BJ (cell line): Measurements from ENCODE around the gene TYSND1. TPM values are rescaled to one million over a fixed set of nuclear protein-coding genes. Genes with fewer than 3 reads are reported as not detected.

Source experiments
- CTCF ChIA-PET: fragments of 350-600 bp; formaldehyde crosslinking; extraction: SDS; loops from one replicate; lab custom pipeline; 2021; ENCODE audit warnings: antibody characterized with exemption, inconsistent platforms; lab: Yijun Ruan, JAX
- POLR2A ChIA-PET: fragments of 300-600 bp; sonication (Branson Sonifier 250); formaldehyde crosslinking; extraction: SDS; loops from one replicate; lab custom pipeline; 2021; ENCODE audit warnings: antibody characterized with exemption; lab: Charles Lee
- DNase-seq: peaks from one replicate; pipeline ENCODE4 v3.0.0-alpha.2; 2011; ENCODE audit warnings: low read depth
- H3K27me3 ChIP-seq: 2 replicates; pipeline ENCODE4 v1.6.0; 2011; ENCODE audit warnings: low read length; ENCODE audit not compliant: control insufficient read depth, insufficient read depth
- H3K36me3 ChIP-seq: 2 replicates; pipeline ENCODE4 v1.5.1; 2011; ENCODE audit warnings: low read length; ENCODE audit not compliant: control insufficient read depth, insufficient read depth
- H3K4me3 ChIP-seq: 2 replicates; pipeline ENCODE4 v1.5.1; 2011; ENCODE audit warnings: low read depth, mild to moderate bottlenecking, control low read depth, low read length
- CTCF ChIP-seq: IDR thresholded peaks from 2 replicates; pipeline ENCODE4 v1.5.1; 2011; ENCODE audit warnings: low read depth, mild to moderate bottlenecking, control low read depth, inconsistent platforms, low read length, moderate library complexity; ENCODE audit not compliant: insufficient read depth
- polyA plus RNA-seq: library from polyadenylated mRNA; depleted of rRNA; stranded (reverse); fragments of >200 nt; gene quantifications from 2 replicates; pipeline ENCODE4 v1.2.3, GENCODE V29; 2011

TYSND1 gene
- polyA plus RNA-seq, 1 experiment, result 5.3 TPM

GRCh38 chr10:70137135-70137534 is 9.4 kb downstream of the TYSND1 start:
- Histone ChIP-seq H3K27me3 (no peaks in the 10 kb centered on the region), H3K36me3 (peaks cover 2% of the 10 kb centered on the region), H3K4me3 (no peak overlapping the region)
- DNase-seq, result no peak
- ChIA-PET POLR2A (no interaction called here), CTCF (interaction anchor here (2.0 to 5.8 kb wide), 2 partner anchors 9 to 21 kb away, joined by 11 to 41 read pairs; partner anchors contain the start of gene TYSND1)
- no peak for TF ChIP-seq CTCF

GRCh38 chr10:70135684-70136083 is 10.8 kb downstream of the TYSND1 start:
- ChIA-PET POLR2A (no interaction called here), CTCF (interaction anchor here (2.0 to 5.8 kb wide), 2 partner anchors 10 to 19 kb away, joined by 11 to 41 read pairs; partner anchors contain the start of gene TYSND1)
- H3K27me3 ChIP-seq, result no peaks in the 10 kb centered on the region
- H3K36me3 ChIP-seq, result peaks cover 2% of the 10 kb centered on the region
- no peak for DNase-seq
- no peak overlapping the region for H3K4me3 ChIP-seq
- TF ChIP-seq CTCF, result no peak

GRCh38 chr10:70135046-70135445 is 11.5 kb downstream of the TYSND1 start:
- Histone ChIP-seq H3K4me3 (no peak overlapping the region), H3K36me3 (peaks cover 2% of the 10 kb centered on the region), H3K27me3 (no peaks in the 10 kb centered on the region)
- ChIA-PET POLR2A (no interaction called here), CTCF (interaction anchor here (2.0 to 5.8 kb wide), 2 partner anchors 11 to 19 kb away, joined by 11 to 41 read pairs; partner anchors contain the start of gene TYSND1)
- DNase-seq, result no peak
- no peak for TF ChIP-seq CTCF

DNA sequence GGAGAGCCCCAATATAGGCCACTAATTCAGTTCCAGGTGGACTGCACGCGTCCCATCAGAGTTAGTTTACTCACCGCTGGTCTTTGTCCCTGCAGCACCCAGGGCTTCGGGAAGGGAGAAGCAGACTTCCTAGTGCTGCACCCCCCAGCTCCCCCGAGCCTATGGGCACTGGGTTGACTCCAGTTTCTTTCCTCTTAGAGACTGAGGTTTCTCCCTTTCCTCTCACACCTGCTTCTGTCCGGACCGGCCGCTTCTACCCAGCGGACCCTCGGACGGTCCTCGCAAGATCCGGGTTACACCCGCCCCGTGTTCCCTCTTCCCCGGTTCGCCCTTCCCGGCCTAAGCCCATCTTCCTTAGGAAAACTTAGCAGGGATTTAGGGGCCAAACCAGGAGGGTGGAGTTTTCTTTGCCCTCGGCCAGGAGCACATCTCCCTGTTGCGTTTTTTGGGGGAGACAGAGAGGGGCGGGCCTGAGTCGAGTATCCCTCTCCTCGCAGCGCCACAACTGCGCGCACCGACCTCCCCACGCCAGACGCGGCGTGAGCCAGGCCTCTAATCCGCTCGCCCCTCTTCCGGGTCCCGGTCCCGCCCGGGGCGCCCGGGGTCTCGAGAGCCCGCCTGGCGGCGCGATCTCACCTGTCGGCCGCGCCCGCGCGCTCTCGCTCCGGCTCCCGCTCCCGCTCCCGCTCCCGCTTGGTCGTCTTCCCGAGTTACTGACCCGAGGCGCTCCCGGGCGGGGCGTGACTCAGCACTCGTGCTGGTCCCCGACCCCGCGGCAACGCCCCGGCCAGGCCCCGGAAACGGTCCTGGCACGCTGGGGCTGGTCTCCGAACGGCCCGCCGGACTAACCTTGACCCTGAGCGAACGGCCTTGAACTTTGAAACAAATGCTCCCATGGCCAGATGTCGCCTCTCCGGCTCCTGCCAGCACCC is 14.1 kb downstream of the TYSND1 start, which contains the start of gene AIFM2:
Gene AIFM2 (minus strand): TSS at position 728 of the 932 bp plus-strand sequence. CDS start 8,741 bp downstream, outside the sequence.
- DNase-seq, result no peak
- peak within 1 kb of the TSS; percentile 71 for H3K4me3 ChIP-seq
- CTCF ChIA-PET, result interaction anchor here (1.0 to 5.8 kb wide), 2 partner anchors 13 to 16 kb away, joined by 5 to 41 read pairs; partner anchors contain the start of gene TYSND1
- TF ChIP-seq CTCF, result 0 out of 2 replicates have a peak, but pooled peaks have one; percentile 7
- POLR2A ChIA-PET, result no interaction called here
- H3K27me3 ChIP-seq, result no peaks in the 10 kb centered on the region
- peaks cover 4% of the 10 kb centered on the region; the same call in 1 of the 2 replicates for H3K36me3 ChIP-seq

GRCh38 chr10:70131560-70131937 is 15.0 kb downstream of the TYSND1 start:
- peak overlapping the region; percentile 71 for H3K4me3 ChIP-seq
- ChIA-PET CTCF (interaction anchor here (1.0 to 7.5 kb wide), 2 partner anchors 15 to 16 kb away, joined by 5 to 87 read pairs; no protein-coding TSS in a partner anchor), POLR2A (no interaction called here)
- TF ChIP-seq CTCF, result no peak
- no peak for DNase-seq
- peaks cover 4% of the 10 kb centered on the region for H3K36me3 ChIP-seq
- no peaks in the 10 kb centered on the region for H3K27me3 ChIP-seq
